BE2C (cell line): Measurements from ENCODE around the gene IRAK2.

Source experiments
- DNase-seq: peaks from one replicate; pipeline ENCODE4 v3.0.0-alpha.2; 2020
- H3K27me3 ChIP-seq: fragments of 250-450 bp; sonication (Bioruptor Pico); 2 replicates; pipeline ENCODE4 v1.5.1; 2020; ENCODE audit warnings: mild to moderate bottlenecking
- H3K36me3 ChIP-seq: fragments of 250-450 bp; sonication (Bioruptor Pico); 2 replicates; pipeline ENCODE4 v1.5.1; 2020; ENCODE audit warnings: mild to moderate bottlenecking
- H3K4me1 ChIP-seq: fragments of 250-450 bp; sonication (Bioruptor Pico); 2 replicates; pipeline ENCODE4 v1.5.1; 2020
- H3K4me3 ChIP-seq: 2 replicates; pipeline ENCODE4 v1.5.1; 2011; ENCODE audit warnings: low read depth, low read length
- H3K9me3 ChIP-seq: fragments of 250-450 bp; sonication (Bioruptor Pico); 2 replicates; pipeline ENCODE4 v1.5.1; 2020
- TF ChIP-seq, protein P1 (sequence below): IDR thresholded peaks from 2 replicates; pipeline ENCODE4 v1.5.1; 2012; ENCODE audit warnings: mild to moderate bottlenecking, low read depth, low read length

The IRAK2 gene

GRCh38 chr3:10226293-10226692, 61.6 kb downstream of the IRAK2 start:
- Histone ChIP-seq H3K27me3 (no peaks in the 10 kb centered on the region), H3K4me3 (no peak overlapping the region), H3K36me3 (no peaks in the 10 kb centered on the region), H3K9me3 (no peaks in the 10 kb centered on the region), H3K4me1 (no peaks in the 10 kb centered on the region)
- DNase-seq = no peak
- TF ChIP-seq, protein P1, sequence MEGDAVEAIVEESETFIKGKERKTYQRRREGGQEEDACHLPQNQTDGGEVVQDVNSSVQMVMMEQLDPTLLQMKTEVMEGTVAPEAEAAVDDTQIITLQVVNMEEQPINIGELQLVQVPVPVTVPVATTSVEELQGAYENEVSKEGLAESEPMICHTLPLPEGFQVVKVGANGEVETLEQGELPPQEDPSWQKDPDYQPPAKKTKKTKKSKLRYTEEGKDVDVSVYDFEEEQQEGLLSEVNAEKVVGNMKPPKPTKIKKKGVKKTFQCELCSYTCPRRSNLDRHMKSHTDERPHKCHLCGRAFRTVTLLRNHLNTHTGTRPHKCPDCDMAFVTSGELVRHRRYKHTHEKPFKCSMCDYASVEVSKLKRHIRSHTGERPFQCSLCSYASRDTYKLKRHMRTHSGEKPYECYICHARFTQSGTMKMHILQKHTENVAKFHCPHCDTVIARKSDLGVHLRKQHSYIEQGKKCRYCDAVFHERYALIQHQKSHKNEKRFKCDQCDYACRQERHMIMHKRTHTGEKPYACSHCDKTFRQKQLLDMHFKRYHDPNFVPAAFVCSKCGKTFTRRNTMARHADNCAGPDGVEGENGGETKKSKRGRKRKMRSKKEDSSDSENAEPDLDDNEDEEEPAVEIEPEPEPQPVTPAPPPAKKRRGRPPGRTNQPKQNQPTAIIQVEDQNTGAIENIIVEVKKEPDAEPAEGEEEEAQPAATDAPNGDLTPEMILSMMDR = no peak

DNA sequence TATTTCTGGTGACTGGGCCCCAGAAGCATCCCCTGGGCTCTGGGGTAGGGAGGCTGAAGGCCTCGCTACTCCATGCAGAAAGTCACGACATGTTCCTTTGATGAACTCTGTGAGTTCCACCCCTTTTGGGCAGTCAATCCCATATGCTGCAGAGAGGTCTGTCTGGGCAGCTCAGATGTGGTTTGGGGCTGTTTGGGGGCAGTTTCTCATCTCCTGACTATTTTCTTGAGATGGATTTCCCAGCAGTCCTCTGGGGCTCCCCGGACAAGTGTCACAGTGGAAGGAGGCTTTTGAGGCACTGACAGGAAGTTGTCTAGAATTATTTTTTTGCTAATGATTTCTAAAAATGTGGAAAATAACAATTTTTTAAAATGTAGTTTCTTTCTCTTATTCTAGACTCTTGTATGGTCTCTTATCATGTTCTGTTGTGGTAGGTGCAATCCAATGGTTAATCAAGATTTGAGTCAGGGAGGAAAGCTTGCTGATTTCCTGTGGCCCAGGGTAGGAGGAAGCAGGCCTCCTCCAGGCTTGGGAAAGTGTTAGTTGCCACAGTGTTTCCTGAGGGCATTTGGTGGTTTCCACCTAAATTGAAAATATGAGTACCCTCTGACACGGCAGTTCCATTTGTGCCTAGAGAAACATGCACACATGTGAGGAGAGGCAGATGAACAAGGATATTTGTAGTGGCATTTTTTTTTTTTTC, 63.7 kb downstream of the IRAK2 start:
- H3K27me3 ChIP-seq = no peaks in the 10 kb centered on the region
- TF ChIP-seq, protein P1 = no peak
- no peak overlapping the region for H3K4me3 ChIP-seq
- no peak for DNase-seq
- H3K36me3 ChIP-seq = no peaks in the 10 kb centered on the region
- no peaks in the 10 kb centered on the region for H3K9me3 ChIP-seq
- no peaks in the 10 kb centered on the region for H3K4me1 ChIP-seq

GRCh38 chr3:10229576-10229975, 64.9 kb downstream of the IRAK2 start:
- DNase-seq = no peak
- TF ChIP-seq, protein P1 = no peak
- H3K4me3 ChIP-seq = no peak overlapping the region
- H3K4me1 ChIP-seq = peaks cover 2% of the 10 kb centered on the region
- no peaks in the 10 kb centered on the region for H3K27me3 ChIP-seq
- no peaks in the 10 kb centered on the region for H3K9me3 ChIP-seq
- no peaks in the 10 kb centered on the region for H3K36me3 ChIP-seq

DNA sequence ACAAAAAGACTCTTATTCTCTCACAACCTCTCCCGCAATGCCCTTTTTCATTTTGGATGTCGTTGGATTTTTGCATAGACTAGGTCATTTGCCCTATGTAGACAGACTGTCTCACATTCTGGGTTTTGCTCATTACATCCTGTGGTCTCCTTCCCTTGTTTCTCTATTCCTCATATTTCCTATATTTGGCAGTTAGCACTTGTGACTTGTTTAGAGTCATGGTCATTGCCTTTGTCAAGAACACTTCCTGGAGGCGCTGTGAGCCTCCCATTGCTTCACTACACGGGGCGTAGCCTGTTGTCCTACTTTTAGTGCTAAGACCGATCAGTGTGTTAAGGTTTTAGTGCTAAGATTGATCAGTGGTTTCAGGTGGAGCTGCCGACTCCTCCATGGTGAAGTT, 67.4 kb downstream of the IRAK2 start:
- Histone ChIP-seq H3K4me3 (no peak overlapping the region), H3K9me3 (no peaks in the 10 kb centered on the region), H3K27me3 (no peaks in the 10 kb centered on the region), H3K36me3 (no peaks in the 10 kb centered on the region), H3K4me1 (peaks cover 4% of the 10 kb centered on the region)
- TF ChIP-seq, protein P1 = no peak
- DNase-seq = no peak

DNA sequence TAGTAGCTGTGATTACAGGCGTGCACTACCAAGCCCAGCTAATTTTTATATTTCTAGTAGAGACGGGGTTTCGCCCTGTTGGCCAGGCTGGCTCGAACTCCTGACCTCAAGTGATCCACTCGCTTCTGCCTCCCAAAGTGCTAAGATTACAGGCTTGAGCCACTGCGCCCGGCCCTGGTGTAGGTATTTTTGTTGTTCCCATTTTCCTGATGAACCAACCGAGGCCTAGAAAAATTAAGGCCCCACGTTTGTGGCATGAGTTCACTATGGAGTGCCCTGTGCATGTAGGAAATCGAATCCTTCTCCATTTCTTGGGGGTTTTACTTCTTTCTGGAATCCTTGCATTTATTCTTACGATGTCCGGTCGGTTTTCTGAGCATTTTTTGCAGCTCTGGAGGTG, 69.3 kb downstream of the IRAK2 start:
- Histone ChIP-seq H3K27me3 (no peaks in the 10 kb centered on the region), H3K4me1 (peaks cover 4% of the 10 kb centered on the region), H3K4me3 (no peak overlapping the region), H3K9me3 (no peaks in the 10 kb centered on the region), H3K36me3 (no peaks in the 10 kb centered on the region)
- DNase-seq = no peak
- TF ChIP-seq, protein P1 = no peak

GRCh38 chr3:10234526-10235230, 70.0 kb downstream of the IRAK2 start:
- no peaks in the 10 kb centered on the region for H3K27me3 ChIP-seq
- TF ChIP-seq, protein P1 = no peak
- peaks cover 4% of the 10 kb centered on the region for H3K4me1 ChIP-seq
- DNase-seq = peak; percentile 80
- no peaks in the 10 kb centered on the region for H3K9me3 ChIP-seq
- no peaks in the 10 kb centered on the region for H3K36me3 ChIP-seq
- peak overlapping the region; percentile 16; the same call in 1 of the 2 replicates for H3K4me3 ChIP-seq
